GM20431 (cell line): ENCODE data around the gene GH1.
"Not testable (repeated sequence)": the region's sequence is repeated elsewhere in the genome, so short reads cannot be mapped to it uniquely, and the experiment has no call there.

Experiments
- in situ Hi-C: fragments of 300-500 bp; cut with MseI, MboI; formaldehyde crosslinking; loops from one replicate; pipeline ENCODE4 v1.15.0; 2020; ENCODE audit warnings: low sequenced_read_pairs; ENCODE audit not compliant: unreplicated experiment

GH1 gene

DNA sequence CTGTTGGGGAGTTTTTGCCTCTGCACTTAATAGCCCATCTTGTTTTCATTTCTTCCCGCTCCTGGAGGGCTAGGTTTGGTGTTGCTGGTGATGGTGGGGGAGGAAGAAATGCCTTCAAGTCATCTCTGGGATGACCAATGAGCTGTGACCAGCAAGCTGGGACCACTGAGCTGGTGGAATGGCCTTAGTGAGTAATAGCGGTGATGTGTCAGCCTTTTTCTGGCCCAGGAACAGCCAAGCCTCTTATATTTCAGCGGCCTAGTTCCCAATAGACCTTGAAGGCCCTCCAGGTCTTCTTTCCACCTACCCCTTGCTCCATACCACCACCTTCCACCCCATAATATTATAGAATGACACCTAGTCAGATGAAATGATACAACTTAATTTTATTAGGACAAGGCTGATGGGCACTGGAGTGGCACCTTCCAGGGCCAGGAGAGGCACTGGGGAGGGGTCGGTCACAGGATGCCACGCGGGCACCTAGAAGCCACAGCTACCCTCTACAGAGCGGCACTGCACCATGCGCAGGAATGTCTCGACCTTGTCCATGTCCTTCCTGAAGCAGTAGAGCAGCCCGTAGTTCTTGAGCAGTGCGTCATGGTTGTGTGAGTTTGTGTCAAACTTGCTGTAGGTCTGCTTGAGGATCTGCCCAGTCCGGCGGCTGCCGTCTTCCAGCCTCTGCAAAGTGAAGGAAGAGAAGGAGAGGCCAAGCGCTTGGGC is 46.8 kb downstream of the GH1 start:
- in situ Hi-C loops = not testable (repeated sequence)

DNA sequence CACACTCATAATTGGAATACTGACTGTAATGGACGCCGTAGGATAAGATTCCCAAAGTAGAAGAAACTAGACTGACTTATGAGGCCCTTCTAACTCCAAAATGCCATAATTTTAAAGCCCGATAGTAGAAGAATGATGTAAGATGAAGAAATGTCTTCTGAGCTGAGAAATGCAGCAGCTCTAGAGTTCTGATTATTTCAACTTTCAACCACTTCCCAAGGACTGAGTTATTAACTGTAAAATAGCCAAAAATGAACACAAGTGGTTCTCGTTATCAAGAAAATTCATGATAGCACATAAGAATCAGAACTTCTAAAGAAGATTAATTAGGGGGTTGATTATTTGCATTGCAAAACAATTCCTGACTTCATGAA is 48.4 kb downstream of the GH1 start:
- in situ Hi-C loops = not testable (repeated sequence)

DNA sequence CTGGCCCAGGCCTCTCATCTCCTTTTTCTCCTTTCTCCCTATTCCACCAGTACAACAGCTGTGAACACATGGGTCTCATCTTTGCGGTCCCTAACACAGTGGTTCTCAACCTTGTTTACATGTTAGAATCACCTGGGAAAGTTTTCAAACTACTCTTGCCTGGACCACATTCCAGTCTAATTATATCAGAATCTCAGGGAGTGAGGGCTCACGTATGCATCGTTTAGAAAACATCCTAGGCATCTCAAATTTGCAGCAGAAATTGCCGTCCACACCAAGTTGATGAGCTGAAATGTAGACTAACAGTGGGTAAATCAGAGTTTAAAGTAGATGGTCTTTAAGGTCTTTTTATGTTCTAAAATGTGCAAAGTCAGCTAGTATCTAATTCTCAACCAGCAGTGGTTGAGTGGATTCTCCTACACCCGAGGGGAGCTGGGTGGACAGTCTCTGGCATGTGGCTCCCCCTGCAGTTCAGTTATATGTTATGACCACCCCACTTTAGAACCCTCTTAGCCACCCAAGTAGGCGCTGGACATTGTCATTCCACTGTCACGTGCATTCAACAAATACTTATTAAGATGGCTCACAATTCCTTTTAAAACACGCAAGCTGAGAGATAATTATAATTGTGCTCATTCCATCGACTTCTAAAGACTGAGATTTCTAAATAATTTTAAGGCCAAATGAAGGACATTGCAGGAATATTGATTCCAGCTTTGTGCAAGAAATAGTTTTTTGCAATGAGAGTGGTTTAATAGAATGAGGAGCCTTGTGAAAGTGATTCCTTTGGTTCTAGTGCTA is 48.9 kb downstream of the GH1 start:
- in situ Hi-C loops = not testable (repeated sequence)
